ENCODE measurements around the gene CCDC60.

CCDC60 gene

GRCh38 chr12:119505001-119505400, 170.5 kb downstream of the CCDC60 start:
- no peak for DNase-seq (ENCODE audit: extremely low read depth in 1 of 2, low read depth in 1 of 2)

GRCh38 chr12:119512772-119513497, 178.4 kb downstream of the CCDC60 start:
- no peak for DNase-seq (ENCODE audit: extremely low read depth in 1 of 2, low read depth in 1 of 2)

- DNase-seq (ENCODE audit: extremely low read depth in 1 of 2, low read depth in 1 of 2), result no peak
These were observed 193.7 kb downstream of the CCDC60 start for GRCh38 chr12:119528241-119528640.

- DNase-seq (ENCODE audit: extremely low read depth in 1 of 2, low read depth in 1 of 2), result no peak
These were observed 205.9 kb downstream of the CCDC60 start for GRCh38 chr12:119540476-119540875.

- peak; percentile 11 to 18 for DNase-seq (ENCODE audit: extremely low read depth in 1 of 2, low read depth in 1 of 2)
These were observed 210.5 kb downstream of the CCDC60 start for GRCh38 chr12:119544765-119545625.

GRCh38 chr12:119546340-119546739, 211.8 kb downstream of the CCDC60 start:
- no peak for DNase-seq (ENCODE audit: extremely low read depth in 1 of 2, low read depth in 1 of 2)

- no peak for DNase-seq (ENCODE audit: extremely low read depth in 1 of 2, low read depth in 1 of 2)
These were observed 212.5 kb downstream of the CCDC60 start for GRCh38 chr12:119547001-119547400.

- no peak for DNase-seq (ENCODE audit: extremely low read depth in 1 of 2, low read depth in 1 of 2)
These were observed 222.3 kb downstream of the CCDC60 start for GRCh38 chr12:119556854-119557253.

GRCh38 chr12:119565404-119565803, 230.9 kb downstream of the CCDC60 start:
- DNase-seq (ENCODE audit: extremely low read depth in 1 of 2, low read depth in 1 of 2), result no peak

GRCh38 chr12:119570771-119571170, 236.2 kb downstream of the CCDC60 start:
- DNase-seq (ENCODE audit: extremely low read depth in 1 of 2, low read depth in 1 of 2), result no peak

- no peak for DNase-seq (ENCODE audit: extremely low read depth in 1 of 2, low read depth in 1 of 2)
These were observed 238.6 kb downstream of the CCDC60 start for GRCh38 chr12:119573086-119573485.

GRCh38 chr12:119574255-119574654, 239.7 kb downstream of the CCDC60 start:
- no peak for DNase-seq (ENCODE audit: extremely low read depth in 1 of 2, low read depth in 1 of 2)

GRCh38 chr12:119576118-119576810, 241.7 kb downstream of the CCDC60 start:
- no peak for DNase-seq (ENCODE audit: extremely low read depth in 1 of 2, low read depth in 1 of 2)

- DNase-seq (ENCODE audit: extremely low read depth in 1 of 2, low read depth in 1 of 2), result no peak
These were observed 242.4 kb downstream of the CCDC60 start for GRCh38 chr12:119576915-119577314.

- peak in 1 of 2 donors; percentile 54 for DNase-seq (ENCODE audit: extremely low read depth in 1 of 2, low read depth in 1 of 2)
These were observed 243.6 kb downstream of the CCDC60 start for GRCh38 chr12:119578112-119578511.

- DNase-seq (ENCODE audit: extremely low read depth in 1 of 2, low read depth in 1 of 2), result no peak
These were observed 254.6 kb downstream of the CCDC60 start for GRCh38 chr12:119589097-119589496.

GRCh38 chr12:119589634-119590033, 255.1 kb downstream of the CCDC60 start:
- DNase-seq (ENCODE audit: extremely low read depth in 1 of 2, low read depth in 1 of 2), result no peak
